Left renal cortex interstitium (tissue), 4 donors: ENCODE measurements around the gene MUSK. TPM values are rescaled to one million over a fixed set of nuclear protein-coding genes. Genes with fewer than 3 reads are reported as not detected.

Source experiments
- DNase-seq, 4 donors: peaks; one replicate each; pipeline ENCODE4 v3.0.0-alpha.2; 2013; ENCODE audit warnings: low read depth in 4 of 4, low spot score in 2 of 4, missing footprints in 1 of 4
- polyA plus RNA-seq, 4 donors: library from polyadenylated mRNA; unstranded; fragments of 120-200 nt; gene quantifications; one replicate each; pipeline ENCODE4 v1.2.1, GENCODE V29; 2013; ENCODE audit not compliant: insufficient read length in 4 of 4

Gene MUSK
- polyA plus RNA-seq = under 1 TPM in 3 of 4 donors, not detected in 1; 0.05 to 0.09 (median 0.06) TPM

DNA sequence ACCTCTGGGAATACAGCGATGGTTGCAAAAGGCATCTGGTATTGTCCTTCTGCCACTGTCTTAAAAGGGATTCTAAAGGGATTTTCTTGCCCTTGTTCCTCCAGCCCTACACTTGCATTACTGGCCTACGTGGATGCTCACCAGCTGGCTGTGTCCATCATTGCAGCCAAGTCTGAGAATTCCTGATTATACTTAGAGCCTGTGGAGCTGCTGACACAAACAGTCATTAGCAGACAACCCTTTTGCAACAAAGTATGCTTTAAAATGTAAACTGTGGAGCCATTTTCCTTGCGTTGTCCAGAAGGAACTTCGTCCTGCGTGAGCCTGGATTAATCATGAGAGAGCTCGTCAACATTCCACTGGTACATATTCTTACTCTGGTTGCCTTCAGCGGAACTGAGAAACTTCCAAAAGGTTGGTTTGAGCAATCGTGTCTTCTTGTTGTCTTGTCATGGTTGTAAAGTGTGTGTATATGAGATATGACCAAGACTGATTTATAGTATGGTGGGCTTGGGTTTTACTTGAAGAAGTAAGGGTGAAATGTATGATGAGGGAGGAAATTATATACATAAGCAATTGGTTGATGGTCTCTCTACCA, at the start of gene MUSK:
TSS of gene MUSK (plus strand) at position 222 of the 598 bp plus-strand sequence. CDS start at position 336, 114 bp downstream.
- no peak for DNase-seq

- no peak for DNase-seq
Observed at GRCh38 chr9:110619831-110620230, 48.8 kb upstream of the MUSK start.

DNA sequence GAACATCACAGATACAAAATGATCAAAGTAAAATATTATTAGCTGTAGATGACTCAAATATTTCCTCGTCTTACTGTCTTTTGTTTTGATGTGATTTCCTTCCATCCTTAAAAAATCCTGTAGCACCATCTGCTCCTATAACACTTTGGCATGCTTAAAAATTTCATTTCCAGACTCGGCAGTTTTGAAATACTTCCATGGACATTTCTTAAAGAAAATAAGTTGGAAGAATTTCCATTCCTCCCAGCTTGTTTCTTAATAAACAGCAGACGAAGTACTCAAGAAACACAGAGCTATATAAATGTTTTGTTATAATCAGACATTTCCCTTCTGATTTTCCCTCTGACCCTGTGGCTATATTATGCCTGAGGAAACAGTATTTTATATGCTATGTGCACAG, 47.9 kb upstream of the MUSK start:
- DNase-seq = no peak

GRCh38 chr9:110622368-110622767, 46.2 kb upstream of the MUSK start:
- DNase-seq = no peak

DNA sequence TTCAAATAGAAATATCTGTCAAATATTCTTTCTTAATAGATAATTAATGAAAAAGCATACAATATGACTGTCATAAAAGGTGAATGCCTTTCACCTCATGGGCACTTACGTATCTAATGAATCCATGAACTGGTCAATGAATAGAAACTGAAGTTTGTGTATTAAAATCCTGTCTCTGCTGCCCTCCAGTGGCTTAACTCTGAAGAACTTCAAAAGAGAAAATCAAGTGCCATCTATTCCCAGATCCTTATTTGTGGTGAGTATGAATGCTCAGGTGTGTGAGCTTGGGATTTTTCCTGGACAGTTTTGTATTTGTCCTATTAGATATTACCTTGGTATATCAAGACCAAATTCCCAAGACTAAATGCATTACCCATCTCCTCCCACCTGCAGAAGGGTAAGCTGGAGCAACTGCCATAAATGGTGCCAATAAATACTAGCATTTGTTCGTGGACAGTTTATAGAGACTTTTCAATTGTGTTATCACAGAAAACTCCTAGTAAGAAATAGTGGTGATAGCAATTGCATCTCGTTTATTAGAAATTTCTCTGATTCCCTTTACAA, 45.0 kb upstream of the MUSK start:
- peak in 3 of 4 donors; percentile 28 to 51 (median 46) for DNase-seq

DNA sequence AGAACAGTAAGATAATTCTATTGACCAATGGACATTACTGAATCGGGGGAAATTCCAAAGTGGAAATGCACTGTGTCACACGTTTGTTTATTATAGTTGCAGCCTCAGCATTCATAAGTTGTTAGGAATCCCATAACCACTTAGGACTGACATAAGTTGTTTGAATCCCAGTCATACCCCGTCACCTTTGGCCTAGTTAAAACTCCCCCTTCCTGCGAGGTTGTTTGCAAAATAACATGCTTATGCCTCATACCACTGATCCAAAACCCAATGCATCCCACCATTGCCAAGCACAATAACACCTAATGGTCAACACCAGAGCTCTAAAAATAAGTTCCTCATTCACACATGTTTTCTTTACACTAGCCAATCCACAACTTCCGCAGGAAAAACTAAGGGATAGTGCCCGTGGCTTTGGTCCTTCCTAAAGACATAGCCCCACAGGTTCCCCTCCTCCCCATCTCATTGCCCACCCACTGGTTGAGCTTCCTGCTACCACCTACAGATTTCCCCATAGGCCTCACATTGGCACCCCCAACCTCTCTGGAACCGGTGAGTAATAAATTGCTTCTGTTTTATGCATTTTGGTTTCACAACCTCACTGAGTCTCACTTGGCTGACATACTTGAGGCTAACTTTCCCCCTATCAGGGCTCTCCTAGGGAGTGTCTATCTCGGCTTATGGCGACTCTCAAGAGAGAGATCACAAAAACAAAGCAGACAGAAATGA, 42.3 kb upstream of the MUSK start:
- no peak for DNase-seq

DNA sequence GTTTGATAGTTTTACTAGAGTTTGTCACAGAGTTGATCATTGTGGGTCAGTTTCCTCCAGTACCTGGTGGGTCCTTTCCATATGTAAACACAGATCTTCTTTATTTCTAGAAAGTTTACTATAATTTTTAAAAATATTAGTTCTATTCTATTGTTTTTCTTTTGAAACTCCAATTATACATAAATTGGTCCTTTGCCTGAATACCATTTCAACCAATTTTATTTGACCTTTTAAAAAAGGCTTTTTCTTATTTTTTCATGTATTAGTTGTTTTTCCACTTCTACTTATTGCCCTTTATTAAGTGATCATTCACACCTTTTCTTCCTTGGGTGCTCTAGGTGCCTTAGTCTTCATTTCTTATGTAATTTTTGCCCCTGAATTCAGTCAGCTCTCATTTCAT, 33.0 kb upstream of the MUSK start:
- DNase-seq = no peak

- no peak for DNase-seq
Observed at GRCh38 chr9:110638381-110638954, 30.1 kb upstream of the MUSK start.

- DNase-seq = no peak
Observed at GRCh38 chr9:110640736-110641135, 27.9 kb upstream of the MUSK start.

GRCh38 chr9:110641293-110641692, 27.3 kb upstream of the MUSK start:
- no peak for DNase-seq

DNA sequence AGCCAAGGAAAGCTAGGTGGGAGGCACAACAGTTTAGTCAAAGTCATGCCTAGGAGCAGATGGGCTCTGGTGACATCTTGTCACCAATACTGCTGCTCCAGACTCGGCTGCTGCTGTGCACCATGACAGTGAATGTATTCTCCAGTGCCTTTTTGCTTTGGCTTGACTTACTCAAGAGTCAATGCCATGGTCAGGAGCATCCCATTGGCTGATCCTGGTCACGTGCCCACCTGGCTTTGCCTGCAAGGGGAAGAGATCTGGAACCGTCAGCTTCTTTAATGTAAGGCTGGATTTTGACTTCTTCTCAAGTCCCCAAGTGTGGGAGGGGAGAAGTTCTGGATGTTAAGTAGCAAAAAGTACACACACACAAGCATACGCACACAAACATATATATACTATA, 19.9 kb upstream of the MUSK start:
- DNase-seq = no peak

DNA sequence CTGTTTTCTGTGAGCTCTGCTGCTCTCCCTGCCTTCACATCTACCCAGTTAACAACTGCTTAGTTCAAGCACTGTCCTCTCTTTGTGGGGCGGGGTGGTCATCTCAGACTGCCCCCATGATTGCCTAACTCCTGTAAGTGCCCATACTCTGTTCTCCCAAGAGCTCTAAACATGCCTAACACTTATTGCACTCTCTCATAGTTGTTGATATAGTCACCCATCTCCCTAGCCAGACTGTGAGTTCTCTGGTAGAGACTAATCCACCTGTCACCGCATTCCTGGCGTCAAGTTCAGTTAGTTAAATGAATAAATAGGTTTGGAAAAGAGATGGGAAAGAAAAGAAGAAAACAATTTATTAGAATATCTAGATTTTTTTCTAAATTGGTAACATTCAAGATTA, 18.3 kb upstream of the MUSK start:
- DNase-seq = no peak

GRCh38 chr9:110650991-110651411, 17.6 kb upstream of the MUSK start:
- DNase-seq = peak in 1 of 4 donors; percentile 16

- DNase-seq = no peak
Observed at GRCh38 chr9:110655754-110656641, 12.6 kb upstream of the MUSK start.

- DNase-seq = peak in 3 of 4 donors; percentile 60 to 65 (median 60)
Observed at GRCh38 chr9:110659891-110660541, 8.6 kb upstream of the MUSK start.

DNA sequence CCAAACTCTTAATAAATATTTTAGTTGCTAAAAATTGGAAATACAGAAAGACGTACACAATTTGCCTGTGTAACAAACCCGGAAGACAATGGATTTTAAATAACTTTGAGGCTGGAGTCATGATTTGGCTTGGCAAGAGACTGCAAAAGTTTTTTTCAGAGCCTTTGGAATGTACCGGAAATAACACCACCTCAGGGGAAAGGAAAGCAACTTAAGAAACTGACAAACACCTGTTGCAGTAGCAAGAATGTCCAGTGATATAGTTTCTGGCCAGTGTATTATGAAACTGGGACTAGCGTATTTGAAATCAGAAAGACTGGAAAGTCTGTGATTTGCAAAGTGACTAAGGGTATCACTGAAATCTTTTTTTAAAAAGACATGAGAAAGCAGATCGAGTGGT, 842 bp downstream of the MUSK start:
- DNase-seq = no peak

DNA sequence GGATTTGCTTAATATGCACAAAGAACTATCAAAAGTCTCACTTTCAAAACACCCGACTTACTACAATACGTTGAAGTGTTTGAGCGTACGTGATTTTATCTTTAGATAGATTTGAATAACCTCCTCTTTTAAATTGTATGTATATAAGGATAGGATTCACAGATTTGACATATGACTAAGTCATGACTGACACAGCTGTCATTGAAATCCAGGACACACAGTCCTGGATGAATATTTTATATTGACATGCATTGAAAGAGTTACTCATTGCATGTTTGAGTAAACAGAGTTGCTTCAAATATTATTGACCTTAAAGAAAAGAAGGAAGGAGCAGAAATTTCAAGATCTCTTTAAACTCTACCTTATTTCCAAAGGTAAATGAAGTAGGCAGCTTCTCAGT, 3.3 kb downstream of the MUSK start:
- no peak for DNase-seq

DNA sequence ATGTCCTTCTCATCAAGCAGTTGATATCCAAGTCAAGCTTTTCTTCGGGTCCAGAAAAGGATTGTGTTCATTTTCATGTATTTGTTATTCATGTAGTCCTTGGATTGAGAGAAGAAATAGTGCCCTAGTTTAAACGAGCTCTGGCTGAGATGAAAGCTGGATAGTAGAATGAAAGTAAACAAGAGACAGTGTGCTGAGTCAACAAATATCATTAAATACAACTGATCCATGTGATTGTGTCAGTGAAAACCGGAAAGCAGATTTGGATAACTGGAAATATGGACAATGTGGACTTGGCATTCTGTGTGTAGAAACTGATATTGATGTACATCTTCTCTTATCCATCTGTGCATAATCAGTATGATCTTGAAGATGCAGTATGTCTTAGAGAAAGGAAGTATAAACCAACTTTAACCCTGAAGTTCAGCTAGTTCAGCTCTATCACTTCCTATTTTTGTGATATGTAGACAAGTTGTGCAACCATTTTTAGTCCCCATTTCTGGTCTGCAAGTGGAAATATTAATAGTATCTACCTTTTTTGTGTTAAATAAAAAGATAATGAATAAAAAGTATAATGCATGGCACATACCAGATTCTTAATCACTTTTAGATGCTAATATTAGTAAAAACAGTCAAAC, 4.4 kb downstream of the MUSK start:
- no peak for DNase-seq

GRCh38 chr9:110687497-110687896, 18.9 kb downstream of the MUSK start:
- no peak for DNase-seq

DNA sequence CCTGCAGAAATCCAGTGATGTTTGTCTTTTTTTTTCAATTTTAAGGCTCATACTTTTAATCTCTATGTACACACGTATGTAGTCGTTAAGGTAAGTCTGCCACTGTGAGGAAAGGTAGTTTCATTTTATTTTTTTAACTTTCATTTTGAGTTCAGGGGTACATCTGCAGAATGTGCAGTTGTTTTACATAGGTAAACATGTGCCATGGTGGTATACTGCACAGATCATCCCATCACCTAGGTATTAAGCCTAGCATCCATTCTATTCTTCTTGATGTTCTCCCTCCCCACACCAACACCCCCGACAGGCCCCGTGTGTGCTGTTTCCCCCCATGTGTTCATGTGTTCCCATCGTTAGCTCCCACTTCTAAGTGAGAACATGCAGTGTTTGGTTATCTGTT, 19.7 kb downstream of the MUSK start:
- DNase-seq = no peak
